WTC11 (cell line): ENCODE measurements around the gene SLC15A2.
"Not testable (repeated sequence)": the region's sequence is repeated elsewhere in the genome, so short reads cannot be mapped to it uniquely, and the experiment has no call there.

Experiments
- IRF2 ChIP-seq: sonication (generic); formaldehyde crosslinking; IDR thresholded peaks from 2 replicates; pipeline ENCODE4 v1.8.0; 2022; ENCODE audit warnings: low read depth, missing genetic modification reagents, borderline replicate concordance
- KAT7 ChIP-seq: sonication (generic); formaldehyde crosslinking; IDR thresholded peaks from 2 replicates; pipeline ENCODE4 v1.8.1; 2023; ENCODE audit warnings: missing genetic modification reagents, mild to moderate bottlenecking, borderline replicate concordance
- NR2C2 ChIP-seq: sonication (generic); formaldehyde crosslinking; IDR thresholded peaks from 2 replicates; pipeline ENCODE4 v1.8.0; 2022; ENCODE audit warnings: mild to moderate bottlenecking, missing genetic modification reagents
- PRRX2 ChIP-seq: fragments of 250-450 bp; sonication (Bioruptor Pico); IDR thresholded peaks from 2 replicates; pipeline ENCODE4 v1.8.0; 2021; ENCODE audit warnings: mild to moderate bottlenecking
- SP1 ChIP-seq: sonication (generic); formaldehyde crosslinking; conservative IDR thresholded peaks from 2 replicates; pipeline ENCODE4 v1.8.1; 2022; ENCODE audit warnings: missing genetic modification reagents
- TCF7 ChIP-seq: sonication (generic); formaldehyde crosslinking; IDR thresholded peaks from 2 replicates; pipeline ENCODE4 v1.8.0; 2022; ENCODE audit warnings: mild to moderate bottlenecking, low read depth, missing genetic modification reagents, moderate library complexity
- TEAD4 ChIP-seq: sonication (generic); formaldehyde crosslinking; IDR thresholded peaks from 2 replicates; pipeline ENCODE4 v1.8.0; 2022; ENCODE audit warnings: mild to moderate bottlenecking, missing genetic modification reagents
- USF2 ChIP-seq: sonication (generic); formaldehyde crosslinking; IDR thresholded peaks from 2 replicates; pipeline ENCODE4 v1.8.1; 2023; ENCODE audit warnings: mild to moderate bottlenecking, missing genetic modification reagents, moderate library complexity
- ZNF263 ChIP-seq: sonication (generic); formaldehyde crosslinking; IDR thresholded peaks from 2 replicates; pipeline ENCODE4 v1.8.1; 2022; ENCODE audit warnings: low read depth, mild to moderate bottlenecking, moderate library complexity, missing genetic modification reagents
- TF ChIP-seq, protein P1 (sequence below): fragments of 200-600 bp; IDR thresholded peaks from 2 replicates; pipeline ENCODE4 v1.8.0; 2022; ENCODE audit warnings: antibody characterized with exemption
- TF ChIP-seq, protein P2 (sequence below): sonication (generic); formaldehyde crosslinking; IDR thresholded peaks from 2 replicates; pipeline ENCODE4 v1.8.0; 2022; ENCODE audit warnings: mild to moderate bottlenecking, missing genetic modification reagents
- TF ChIP-seq, protein P3 (sequence below): sonication (generic); formaldehyde crosslinking; conservative IDR thresholded peaks from 2 replicates; pipeline ENCODE4 v1.8.1; 2022; ENCODE audit warnings: mild to moderate bottlenecking, missing genetic modification reagents
- TF ChIP-seq, protein P4 (sequence below): sonication (generic); formaldehyde crosslinking; IDR thresholded peaks from 2 replicates; pipeline ENCODE4 v1.8.1; 2022; ENCODE audit warnings: low read depth, mild to moderate bottlenecking, moderate library complexity, missing genetic modification reagents, borderline replicate concordance

DNA sequence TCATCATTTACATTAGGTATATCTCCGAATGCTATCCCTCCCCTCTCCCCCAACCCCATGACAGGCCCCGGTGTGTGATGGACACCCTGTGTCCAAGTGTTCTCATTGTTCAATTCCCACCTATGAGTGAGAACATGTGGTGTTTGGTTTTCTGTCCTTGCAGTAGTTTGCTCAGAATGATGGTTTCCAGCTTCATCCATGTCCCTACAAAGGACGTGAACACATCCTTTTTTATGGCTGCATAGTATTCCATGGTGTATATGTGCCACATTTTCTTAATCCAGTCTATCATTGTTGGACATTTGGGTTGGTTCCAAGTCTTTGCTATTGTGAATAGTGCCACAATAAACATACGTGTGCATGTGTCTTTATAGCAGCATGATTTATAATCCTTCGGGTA, 36.4 kb upstream of the SLC15A2 start:
- TF ChIP-seq, protein P1, sequence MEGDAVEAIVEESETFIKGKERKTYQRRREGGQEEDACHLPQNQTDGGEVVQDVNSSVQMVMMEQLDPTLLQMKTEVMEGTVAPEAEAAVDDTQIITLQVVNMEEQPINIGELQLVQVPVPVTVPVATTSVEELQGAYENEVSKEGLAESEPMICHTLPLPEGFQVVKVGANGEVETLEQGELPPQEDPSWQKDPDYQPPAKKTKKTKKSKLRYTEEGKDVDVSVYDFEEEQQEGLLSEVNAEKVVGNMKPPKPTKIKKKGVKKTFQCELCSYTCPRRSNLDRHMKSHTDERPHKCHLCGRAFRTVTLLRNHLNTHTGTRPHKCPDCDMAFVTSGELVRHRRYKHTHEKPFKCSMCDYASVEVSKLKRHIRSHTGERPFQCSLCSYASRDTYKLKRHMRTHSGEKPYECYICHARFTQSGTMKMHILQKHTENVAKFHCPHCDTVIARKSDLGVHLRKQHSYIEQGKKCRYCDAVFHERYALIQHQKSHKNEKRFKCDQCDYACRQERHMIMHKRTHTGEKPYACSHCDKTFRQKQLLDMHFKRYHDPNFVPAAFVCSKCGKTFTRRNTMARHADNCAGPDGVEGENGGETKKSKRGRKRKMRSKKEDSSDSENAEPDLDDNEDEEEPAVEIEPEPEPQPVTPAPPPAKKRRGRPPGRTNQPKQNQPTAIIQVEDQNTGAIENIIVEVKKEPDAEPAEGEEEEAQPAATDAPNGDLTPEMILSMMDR: not testable (repeated sequence)
- TF ChIP-seq, protein P2, sequence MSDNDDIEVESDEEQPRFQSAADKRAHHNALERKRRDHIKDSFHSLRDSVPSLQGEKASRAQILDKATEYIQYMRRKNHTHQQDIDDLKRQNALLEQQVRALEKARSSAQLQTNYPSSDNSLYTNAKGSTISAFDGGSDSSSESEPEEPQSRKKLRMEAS (CRISPR knock-in tag): not testable (repeated sequence)
- not testable (repeated sequence) for TF ChIP-seq PRRX2 (CRISPR knock-in tag); KAT7; TCF7 (CRISPR knock-in tag); TEAD4 (CRISPR knock-in tag); SP1; NR2C2; USF2 (CRISPR knock-in tag); IRF2 (CRISPR knock-in tag); ZNF263 (CRISPR knock-in tag)
- TF ChIP-seq, protein P3, sequence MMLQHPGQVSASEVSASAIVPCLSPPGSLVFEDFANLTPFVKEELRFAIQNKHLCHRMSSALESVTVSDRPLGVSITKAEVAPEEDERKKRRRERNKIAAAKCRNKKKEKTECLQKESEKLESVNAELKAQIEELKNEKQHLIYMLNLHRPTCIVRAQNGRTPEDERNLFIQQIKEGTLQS (CRISPR knock-in tag): not testable (repeated sequence)
- TF ChIP-seq, protein P4, sequence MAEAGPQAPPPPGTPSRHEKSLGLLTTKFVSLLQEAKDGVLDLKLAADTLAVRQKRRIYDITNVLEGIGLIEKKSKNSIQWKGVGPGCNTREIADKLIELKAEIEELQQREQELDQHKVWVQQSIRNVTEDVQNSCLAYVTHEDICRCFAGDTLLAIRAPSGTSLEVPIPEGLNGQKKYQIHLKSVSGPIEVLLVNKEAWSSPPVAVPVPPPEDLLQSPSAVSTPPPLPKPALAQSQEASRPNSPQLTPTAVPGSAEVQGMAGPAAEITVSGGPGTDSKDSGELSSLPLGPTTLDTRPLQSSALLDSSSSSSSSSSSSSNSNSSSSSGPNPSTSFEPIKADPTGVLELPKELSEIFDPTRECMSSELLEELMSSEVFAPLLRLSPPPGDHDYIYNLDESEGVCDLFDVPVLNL: not testable (repeated sequence)
